ENCODE measurements around the gene NT5E.

The NT5E gene

GRCh38 chr6:85458782-85459181 lies 8.9 kb downstream of the NT5E start:
- no peaks in the 10 kb centered on the region for H3K27me3 ChIP-seq (ENCODE audit: insufficient read depth, low read length, poor library complexity, severe bottlenecking)
- no peaks in the 10 kb centered on the region for H3K36me3 ChIP-seq (ENCODE audit: insufficient read depth, low read length)
- no peak overlapping the region for H3K4me2 ChIP-seq (ENCODE audit: low read depth, low read length, poor library complexity, severe bottlenecking)
- no peak overlapping the region for H3K9ac ChIP-seq (ENCODE audit: low read depth, low read length, poor library complexity, severe bottlenecking)
- H4K20me1 ChIP-seq (ENCODE audit: insufficient read depth, low read length, poor library complexity, severe bottlenecking) = no peaks in the 10 kb centered on the region
- peaks cover 69% of the 10 kb centered on the region for H3K4me1 ChIP-seq (ENCODE audit: insufficient read depth, low read length, poor library complexity, severe bottlenecking)
- H3K79me2 ChIP-seq (ENCODE audit: insufficient read depth, low read length) = no peaks in the 10 kb centered on the region
- H3K4me3 ChIP-seq (ENCODE audit: low read length, poor library complexity, severe bottlenecking) = no peak overlapping the region
- no peak overlapping the region for H2AFZ ChIP-seq (ENCODE audit: low read length)
- H3F3A ChIP-seq (ENCODE audit: low read depth) = peaks cover 4% of the 10 kb centered on the region; the same call in 1 of the 2 replicates
- H3K9me2 ChIP-seq (replicated peaks; ENCODE audit: low read depth, low read length) = no peaks in the 10 kb centered on the region
- no peak for TF ChIP-seq EZH2phosphoT487 (IDR thresholded peaks at IDR 0.05; ENCODE audit: borderline replicate concordance)
- no peaks in the 10 kb centered on the region for H3K9me3 ChIP-seq (ENCODE audit: insufficient read depth, low read depth, low read length)

- Histone ChIP-seq H3K4me2 (ENCODE audit: low read depth, low read length, poor library complexity, severe bottlenecking) (no peak overlapping the region), H4K20me1 (ENCODE audit: insufficient read depth, low read length, poor library complexity, severe bottlenecking) (no peaks in the 10 kb centered on the region), H3K79me2 (ENCODE audit: insufficient read depth, low read length) (no peaks in the 10 kb centered on the region), H3K27me3 (ENCODE audit: insufficient read depth, low read length, poor library complexity, severe bottlenecking) (no peaks in the 10 kb centered on the region), H3K9me2 (replicated peaks; ENCODE audit: low read depth, low read length) (no peaks in the 10 kb centered on the region), H3F3A (ENCODE audit: low read depth) (peaks cover 4% of the 10 kb centered on the region; the same call in 1 of the 2 replicates), H3K9ac (ENCODE audit: low read depth, low read length, poor library complexity, severe bottlenecking) (no peak overlapping the region), H2AFZ (ENCODE audit: low read length) (no peak overlapping the region), H3K9me3 (ENCODE audit: insufficient read depth, low read depth, low read length) (no peaks in the 10 kb centered on the region), H3K4me3 (ENCODE audit: low read length, poor library complexity, severe bottlenecking) (no peak overlapping the region), H3K4me1 (ENCODE audit: insufficient read depth, low read length, poor library complexity, severe bottlenecking) (peaks cover 67% of the 10 kb centered on the region), H3K36me3 (ENCODE audit: insufficient read depth, low read length) (no peaks in the 10 kb centered on the region)
- TF ChIP-seq CTCF (conservative IDR thresholded peaks at IDR 0.05; ENCODE audit: low read length) (no peak), EZH2phosphoT487 (IDR thresholded peaks at IDR 0.05; ENCODE audit: borderline replicate concordance) (no peak)
Observed at GRCh38 chr6:85459224-85459901, 9.5 kb downstream of the NT5E start.

- Histone ChIP-seq H3F3A (ENCODE audit: low read depth) (peaks cover 4% of the 10 kb centered on the region; the same call in 1 of the 2 replicates), H2AFZ (ENCODE audit: low read length) (peak overlapping the region; percentile 31; the same call in 1 of the 2 replicates), H3K79me2 (ENCODE audit: insufficient read depth, low read length) (no peaks in the 10 kb centered on the region), H3K4me3 (ENCODE audit: low read length, poor library complexity, severe bottlenecking) (peak overlapping the region; percentile 34), H3K27me3 (ENCODE audit: insufficient read depth, low read length, poor library complexity, severe bottlenecking) (no peaks in the 10 kb centered on the region), H3K9ac (ENCODE audit: low read depth, low read length, poor library complexity, severe bottlenecking) (peak overlapping the region; percentile 58), H3K4me1 (ENCODE audit: insufficient read depth, low read length, poor library complexity, severe bottlenecking) (peaks cover 76% of the 10 kb centered on the region), H3K36me3 (ENCODE audit: insufficient read depth, low read length) (no peaks in the 10 kb centered on the region), H3K4me2 (ENCODE audit: low read depth, low read length, poor library complexity, severe bottlenecking) (peak overlapping the region; percentile 69), H3K9me2 (replicated peaks; ENCODE audit: low read depth, low read length) (no peaks in the 10 kb centered on the region), H4K20me1 (ENCODE audit: insufficient read depth, low read length, poor library complexity, severe bottlenecking) (no peaks in the 10 kb centered on the region), H3K9me3 (ENCODE audit: insufficient read depth, low read depth, low read length) (no peaks in the 10 kb centered on the region)
- no peak for TF ChIP-seq EZH2phosphoT487 (IDR thresholded peaks at IDR 0.05; ENCODE audit: borderline replicate concordance)
- TF ChIP-seq CTCF (conservative IDR thresholded peaks at IDR 0.05; ENCODE audit: low read length) = peak; percentile 49
Observed at GRCh38 chr6:85460154-85460920, 10.5 kb downstream of the NT5E start.

All from Loucy (cell line).